GM15510 (cell line): ENCODE results near the gene ULK2.

Experiments
- POLR2A ChIP-seq: IDR thresholded peaks from 3 replicates; pipeline ENCODE4 v1.6.1; 2011; ENCODE audit warnings: borderline replicate concordance; ENCODE audit not compliant: insufficient read length; ENCODE audit errors: extremely low read depth

ULK2 gene

DNA sequence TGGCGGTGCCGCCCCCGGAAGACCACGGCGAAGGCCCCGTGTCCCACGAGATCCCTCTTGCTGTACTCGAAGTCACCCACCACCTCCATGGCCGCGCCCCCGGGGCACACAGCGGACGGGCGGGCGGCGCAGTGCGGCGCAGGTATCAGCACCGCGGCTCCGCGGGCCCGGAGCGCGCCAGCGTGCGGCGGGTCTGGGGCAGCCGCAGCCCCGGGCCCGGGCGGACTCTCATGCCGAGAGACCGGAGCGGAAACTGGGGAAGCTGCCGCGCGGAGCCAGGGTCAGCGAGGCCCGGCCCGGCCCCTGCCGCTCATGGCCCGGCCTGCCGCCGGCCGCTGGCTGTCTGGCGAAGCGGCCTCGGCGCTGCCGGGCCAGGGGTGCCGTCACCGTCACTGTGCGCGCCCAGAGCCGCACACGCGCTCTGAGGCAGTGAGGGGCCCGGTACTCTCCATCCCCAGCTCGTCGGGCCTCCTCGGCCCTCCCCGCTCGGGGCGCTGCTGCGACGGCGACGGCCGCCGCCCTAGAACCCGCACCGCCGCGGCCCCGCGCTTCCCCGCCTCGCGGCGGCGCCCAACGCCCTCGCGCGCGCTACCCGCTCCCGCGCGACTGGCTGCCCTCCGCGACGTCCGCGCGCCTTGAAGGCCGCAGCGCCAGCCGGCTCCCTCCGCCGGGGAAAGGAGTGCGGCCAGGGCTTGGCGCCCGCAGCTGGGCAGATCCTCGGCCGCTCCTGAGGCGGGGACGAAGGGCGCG is at the start of gene ULK2:
Gene ULK2, minus strand, starts transcription at position 608 of the 750 bp plus-strand sequence. Its CDS starts 519 bp downstream, at position 89.
- peak; percentile 48 for TF ChIP-seq POLR2A

DNA sequence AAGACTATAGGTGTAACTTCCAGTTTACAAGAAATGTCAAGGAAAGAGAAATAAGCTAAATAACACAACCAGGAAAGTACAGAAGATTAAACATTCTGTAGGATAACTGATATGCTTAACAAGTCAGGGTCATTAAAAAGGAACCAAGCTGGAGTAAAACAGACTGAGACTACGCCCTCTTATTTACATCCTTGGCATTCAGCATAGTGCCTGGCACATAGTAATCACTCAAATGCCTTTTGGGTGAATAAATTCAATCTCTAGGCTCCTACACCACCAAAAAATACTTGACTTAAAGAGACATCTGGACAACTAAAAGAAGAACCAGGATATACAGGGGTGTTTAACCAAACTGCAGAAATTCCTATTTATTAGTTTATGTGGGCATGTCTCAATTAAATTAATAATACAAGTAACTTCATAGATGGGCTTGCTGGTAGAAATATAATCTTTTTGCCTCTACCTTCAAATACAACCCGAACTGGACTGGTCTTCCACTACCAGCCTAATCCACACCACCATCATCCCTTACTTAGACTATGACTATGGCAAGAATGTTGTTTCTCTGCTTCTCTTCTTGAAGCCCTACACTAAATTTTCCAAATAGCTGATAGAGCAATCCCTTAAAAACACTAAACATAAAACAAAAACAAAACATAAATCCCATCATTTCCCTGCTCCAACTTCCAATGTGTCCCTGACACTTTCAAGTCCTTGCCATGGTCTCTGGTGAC is 47.7 kb upstream of the ULK2 start:
- TF ChIP-seq POLR2A, result no peak

DNA sequence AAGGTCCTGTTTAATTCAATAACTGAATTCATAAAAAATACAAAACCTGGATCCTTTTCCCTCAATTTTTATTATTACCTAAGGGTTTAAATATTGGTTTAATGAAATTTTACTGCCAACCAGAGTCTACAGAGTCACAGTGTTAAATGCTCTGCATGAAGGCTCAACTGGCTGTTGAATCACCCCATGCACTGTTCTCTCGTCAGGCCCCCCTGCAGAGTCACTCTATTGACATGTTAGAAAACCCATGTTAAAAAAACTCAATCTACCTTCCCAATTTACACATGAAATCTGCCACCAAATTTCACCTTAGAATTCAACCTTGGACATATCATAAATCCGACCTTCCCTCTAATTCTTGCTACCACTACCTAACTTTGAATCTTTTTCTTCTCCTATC is 43.3 kb upstream of the ULK2 start:
- TF ChIP-seq POLR2A, result no peak

DNA sequence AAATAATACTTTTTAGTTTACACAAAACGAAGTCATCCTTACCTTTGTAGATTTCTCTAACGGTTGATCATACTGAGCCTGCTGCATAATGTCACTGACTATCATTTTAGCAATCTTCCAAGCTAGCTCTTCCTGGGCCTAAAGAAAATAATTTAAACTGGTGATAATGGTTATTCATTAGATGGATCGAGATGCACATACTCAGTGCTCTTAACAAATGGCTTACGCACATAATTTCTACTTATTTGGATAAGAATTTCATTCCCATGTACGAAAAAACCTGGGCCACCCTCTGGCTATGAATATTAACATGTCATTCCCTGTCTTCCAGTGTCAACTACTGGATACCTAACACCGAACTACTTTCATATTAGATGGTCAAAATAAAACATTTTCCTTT is 41.4 kb upstream of the ULK2 start:
- no peak for TF ChIP-seq POLR2A

DNA sequence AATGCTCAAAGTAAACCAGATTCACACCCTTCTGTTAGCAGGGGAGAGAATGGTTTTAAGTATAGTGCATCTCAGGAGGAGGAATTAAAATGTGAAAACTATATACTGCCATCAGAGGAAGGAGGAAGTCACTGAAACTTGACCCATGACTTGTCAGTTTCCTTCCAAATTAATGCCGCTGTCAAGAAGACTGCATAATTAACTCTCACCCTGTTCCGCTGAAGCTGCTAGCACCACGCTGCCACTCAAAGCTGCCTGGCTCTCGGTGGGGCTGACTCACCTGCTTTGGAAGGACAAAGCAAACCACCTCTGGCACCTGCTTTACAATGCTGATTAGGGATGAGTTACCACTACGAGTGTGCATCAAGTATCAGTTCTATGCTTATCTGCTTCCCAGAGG is 37.8 kb upstream of the ULK2 start:
- no peak for TF ChIP-seq POLR2A

DNA sequence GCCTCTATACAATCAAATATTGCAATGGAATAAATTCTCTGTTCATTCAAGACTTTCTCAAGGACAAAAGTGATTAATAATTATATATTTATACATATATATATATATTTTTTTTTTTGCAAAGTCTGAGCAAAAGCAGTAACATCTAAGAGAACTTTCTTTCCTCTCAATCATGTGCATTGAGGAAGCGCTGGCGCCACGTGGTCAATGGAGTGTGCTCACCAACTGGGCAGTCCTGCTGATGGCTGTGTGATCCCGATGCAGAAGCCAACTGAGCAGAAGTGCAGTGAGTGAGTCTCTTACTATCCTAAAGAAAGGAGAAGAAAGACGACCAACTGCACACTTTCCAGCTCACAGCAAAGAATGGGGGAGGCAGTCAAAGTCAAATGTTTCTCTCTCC is 37.2 kb upstream of the ULK2 start:
- no peak for TF ChIP-seq POLR2A

DNA sequence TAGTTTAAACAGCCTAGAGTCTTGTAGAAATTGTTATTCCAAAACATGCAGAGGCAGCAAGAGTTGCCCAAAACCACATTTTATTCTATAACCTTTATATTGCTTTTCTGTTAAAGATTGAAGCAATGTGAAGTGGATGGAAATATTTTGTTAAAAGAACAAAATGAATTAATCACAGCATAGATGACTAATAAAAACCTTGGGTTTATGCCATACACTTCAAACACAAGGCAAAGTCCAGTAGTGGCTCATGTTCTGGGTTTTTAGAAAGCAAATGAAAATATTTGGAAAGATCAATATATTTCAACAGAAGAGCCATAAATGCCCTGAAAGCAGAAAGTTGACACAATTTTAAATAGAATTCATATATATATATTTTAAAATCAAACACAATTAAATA is 36.7 kb upstream of the ULK2 start:
- TF ChIP-seq POLR2A, result no peak

DNA sequence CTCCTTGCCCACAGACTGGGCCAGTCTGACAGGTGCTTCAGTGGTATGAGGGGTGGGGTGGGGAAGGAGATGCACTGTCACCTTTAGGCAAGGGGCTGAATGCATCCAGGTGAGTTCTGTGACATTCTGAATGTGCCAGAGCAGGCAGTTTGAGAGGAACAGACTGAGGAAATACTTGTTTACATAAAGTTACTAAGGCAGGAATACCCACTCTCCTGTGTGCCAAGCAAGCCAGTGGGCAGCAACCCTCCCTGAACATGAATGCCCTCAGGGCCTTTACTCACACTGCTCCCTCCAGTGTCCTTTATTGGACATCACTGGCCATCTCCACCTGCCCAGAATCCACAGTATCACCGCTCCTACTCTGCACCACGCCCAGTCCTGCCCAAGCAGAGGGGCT is 33.1 kb upstream of the ULK2 start:
- TF ChIP-seq POLR2A, result no peak

DNA sequence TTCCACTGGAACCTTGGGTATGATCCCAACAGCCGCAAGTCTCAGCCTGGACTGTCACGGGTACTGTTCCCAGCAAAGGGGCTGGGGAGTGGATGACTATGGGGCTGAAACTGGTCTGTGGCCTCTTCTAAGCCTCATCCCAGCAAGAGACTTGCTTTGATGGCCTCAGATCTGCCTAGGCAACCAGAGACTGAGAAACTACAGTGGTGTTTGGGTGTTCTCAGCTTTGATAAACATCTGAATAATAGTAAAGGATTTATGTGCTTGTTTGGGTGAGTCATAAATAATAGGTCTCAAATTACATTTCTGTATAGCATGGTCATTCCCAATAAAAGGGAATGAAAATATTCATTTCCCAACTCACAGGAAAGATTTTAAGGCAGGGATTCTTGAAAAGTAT is 30.2 kb upstream of the ULK2 start:
- TF ChIP-seq POLR2A, result no peak

DNA sequence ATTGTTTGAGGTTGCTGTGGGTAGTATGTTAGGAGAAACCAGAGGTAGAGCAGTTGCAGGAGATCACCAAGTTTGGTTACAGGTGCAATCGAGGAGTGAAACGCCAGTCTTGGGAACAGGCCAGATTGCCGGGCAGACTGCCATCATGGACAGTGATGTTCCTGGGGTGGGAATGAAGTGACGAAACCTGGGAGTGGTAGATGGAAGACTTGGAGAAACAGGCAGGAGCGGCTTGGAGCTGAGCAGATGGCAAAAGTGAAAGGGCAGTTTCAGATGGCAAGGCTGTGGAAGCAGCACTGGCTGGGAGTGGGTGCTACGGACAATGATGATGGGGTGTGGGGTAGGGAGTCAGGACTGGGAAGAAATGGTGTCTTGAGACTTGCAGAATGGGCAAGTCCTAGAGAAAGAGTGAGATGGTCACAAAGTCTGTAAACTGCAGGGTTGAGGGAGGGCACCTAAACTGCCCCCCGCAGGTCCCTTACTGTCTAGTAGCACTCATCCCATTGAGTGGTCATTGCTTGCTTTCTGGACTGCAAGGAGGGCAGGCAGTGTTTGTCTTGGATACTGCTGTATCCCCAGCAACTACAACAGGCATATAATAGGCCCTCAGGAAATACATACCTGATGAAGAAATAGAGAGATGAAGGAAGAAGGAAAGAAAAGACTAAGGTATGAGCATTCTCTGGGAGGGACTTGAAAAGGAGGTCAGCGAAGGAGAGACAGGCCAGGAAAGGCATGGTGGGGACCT is 29.5 kb upstream of the ULK2 start:
- no peak for TF ChIP-seq POLR2A

DNA sequence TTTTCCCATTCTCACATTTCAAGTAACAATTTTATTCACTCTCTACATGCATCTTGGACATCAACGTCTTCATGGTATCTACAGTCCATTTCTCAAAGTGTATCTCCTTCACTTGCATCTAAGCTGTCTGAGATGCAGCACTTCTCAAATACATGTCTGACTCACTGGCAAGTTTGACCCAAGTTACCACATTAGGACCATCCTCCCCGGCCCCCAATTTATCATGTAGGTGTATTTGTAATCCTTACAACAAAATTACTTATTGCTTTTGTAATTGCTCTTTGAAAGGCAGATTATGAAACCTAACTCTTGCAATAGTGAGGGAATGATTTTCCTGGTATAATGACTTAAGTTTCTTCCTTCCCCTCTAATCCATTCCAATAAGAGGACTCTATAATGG is 28.9 kb upstream of the ULK2 start:
- no peak for TF ChIP-seq POLR2A

DNA sequence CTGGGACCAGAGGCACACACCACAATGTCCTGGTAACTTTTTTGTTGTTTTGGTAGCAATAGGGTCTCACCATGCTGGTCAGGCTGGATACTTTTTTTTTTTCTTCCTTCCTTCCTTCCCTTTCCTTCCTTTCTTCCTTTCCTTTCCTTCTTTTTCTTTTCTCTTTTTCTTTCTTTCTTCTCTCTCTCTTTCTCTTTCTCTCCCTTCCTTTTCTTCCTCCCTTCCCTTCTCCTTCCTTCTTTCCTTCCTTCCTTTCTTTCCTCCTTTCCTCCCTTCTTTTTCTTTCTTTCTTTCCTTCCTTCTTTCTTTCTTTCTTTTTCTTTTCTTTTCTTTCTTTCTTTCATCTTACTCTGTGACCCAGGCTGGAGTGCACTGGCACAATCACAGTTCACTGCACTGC is 18.4 kb upstream of the ULK2 start:
- no peak for TF ChIP-seq POLR2A

DNA sequence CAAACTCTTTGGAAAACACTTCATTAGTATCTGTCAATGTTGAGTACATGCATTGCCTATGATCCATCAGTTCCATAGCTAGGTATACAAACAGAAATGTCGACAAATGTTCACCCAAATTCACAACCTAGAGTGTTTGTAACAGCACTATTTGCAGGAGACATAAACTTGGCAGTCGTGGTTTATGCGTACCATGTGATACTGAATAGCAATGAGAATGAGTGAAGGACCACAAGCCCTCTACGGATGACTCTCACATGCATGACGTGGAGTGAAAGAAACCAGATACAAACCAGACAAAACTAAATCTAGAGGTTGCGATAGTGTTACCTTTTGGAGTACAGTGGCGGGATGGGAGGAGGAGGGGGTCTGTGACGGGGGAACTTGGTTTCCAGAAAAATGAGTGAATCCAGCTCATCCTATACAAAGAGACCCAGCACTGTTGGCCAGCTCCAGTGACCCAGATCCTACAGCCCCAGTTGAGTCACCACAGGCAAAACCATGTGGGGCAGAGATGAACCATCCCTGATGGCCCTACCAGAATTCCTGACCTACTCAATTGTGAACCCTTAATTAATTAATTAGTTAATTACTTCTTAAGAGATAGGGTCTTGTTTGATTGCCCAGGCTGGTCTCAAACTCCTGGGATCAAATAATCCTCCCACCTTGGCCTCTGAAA is 15.9 kb upstream of the ULK2 start:
- TF ChIP-seq POLR2A, result no peak

DNA sequence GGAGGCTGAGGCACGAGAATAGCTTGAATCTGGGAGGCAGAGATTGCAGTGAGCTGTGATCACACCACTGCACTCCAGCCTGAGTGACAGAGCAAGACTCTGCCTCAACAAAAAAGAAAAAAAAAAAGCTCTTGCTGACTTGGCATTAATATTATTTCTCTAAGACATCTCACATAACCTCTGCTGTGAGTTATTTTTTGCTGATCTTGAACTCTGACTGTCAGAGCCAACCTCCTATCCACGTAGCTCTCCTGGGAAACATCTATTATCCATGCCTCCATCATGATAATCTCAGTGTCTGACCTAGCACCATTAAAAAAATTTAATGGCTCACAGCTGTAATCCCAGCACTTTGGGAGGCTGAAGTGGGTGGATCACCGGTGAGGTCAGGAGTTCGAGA is 12.7 kb upstream of the ULK2 start:
- no peak for TF ChIP-seq POLR2A

DNA sequence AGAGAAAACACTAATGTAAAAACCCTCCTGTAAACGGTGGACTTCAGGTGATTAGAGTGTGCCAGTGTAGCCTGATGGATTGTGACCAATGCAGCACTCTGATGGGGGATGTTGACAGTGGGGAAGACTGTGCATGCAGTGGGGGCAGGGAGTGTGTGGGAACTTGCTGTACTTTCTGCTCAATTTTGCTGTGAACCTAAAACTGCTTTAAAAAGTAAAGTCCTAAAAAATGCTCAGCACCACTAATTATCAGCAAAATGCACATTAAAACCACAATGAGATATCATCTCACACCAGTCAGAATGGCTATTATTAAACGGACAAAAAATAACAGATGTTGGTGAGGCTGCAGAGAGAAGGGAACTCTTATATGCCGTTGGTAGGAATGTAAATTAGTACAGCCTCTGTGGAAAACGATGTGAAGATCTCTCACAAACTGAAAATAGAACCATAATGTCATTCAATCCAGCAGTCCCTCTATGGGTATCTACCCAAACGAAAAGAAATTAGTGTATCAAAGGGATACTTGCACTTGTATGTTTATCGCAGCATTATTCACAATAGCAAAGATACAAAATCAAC is 9.7 kb upstream of the ULK2 start:
- no peak for TF ChIP-seq POLR2A

DNA sequence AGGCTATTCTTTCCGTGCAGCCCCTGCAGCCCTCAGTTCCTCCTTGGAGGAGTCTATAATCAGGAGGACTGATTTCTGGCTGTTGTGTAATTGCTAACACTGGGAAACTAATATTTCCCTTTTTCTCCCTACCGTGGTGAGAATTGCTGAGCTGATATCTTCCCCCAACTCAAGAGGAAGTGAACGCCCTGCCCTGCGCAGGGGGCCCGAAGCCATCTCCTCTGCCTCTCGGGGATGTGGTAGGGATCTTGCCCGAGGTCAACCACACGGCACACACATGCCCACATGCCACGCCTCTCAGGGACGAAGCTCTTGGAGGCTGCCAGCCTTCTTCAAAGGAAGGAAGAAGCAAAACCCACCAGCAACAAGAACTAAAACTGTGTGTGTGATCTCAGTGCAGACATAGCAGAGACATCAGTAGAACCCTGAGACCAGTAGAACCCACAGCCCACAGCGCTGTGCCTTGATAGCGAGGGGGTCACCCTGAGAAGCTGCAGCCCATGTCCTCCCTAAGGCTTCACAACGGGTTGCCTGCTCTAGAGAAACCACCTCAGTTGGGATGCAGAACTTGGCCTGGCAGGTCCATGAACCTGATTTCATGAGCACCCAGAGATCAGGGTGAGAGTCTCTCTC is 8.9 kb upstream of the ULK2 start:
- TF ChIP-seq POLR2A, result no peak
